Activated CD4-positive, CD25-positive, alpha-beta regulatory T cell treated with anti-CD3 and anti-CD28 coated beads, Interleukin-2, amount 50 U/mL, for 72 hours (primary cell): ENCODE measurements around the gene ATG4C.

Experiments
- DNase-seq: peaks from one replicate; pipeline ENCODE4 v3.0.0; 2021

Gene ATG4C

GRCh38 chr1:62905872-62906271 lies 121.9 kb downstream of the ATG4C start:
- no peak for DNase-seq

DNA sequence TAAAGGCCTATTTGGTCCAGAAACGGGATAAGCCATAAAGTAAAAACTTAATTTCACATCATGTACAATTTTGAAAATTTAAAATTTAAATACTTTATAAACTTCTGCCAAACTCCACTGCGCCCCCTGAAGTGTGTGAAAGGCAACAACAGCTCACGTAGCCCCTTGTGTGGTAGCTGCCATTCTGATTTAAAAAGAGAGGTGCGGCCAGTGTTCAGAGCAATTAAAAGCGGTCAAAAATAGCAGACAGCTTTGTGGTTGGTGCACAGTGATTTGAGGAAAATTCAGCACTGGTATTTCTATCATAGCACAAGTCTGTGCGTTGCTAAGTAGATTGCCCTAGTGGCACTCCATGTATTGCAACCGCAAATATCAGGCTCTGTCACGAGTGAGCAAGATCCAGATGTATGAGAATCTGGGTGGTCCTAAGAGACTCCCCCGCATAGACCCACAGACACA lies 122.5 kb downstream of the ATG4C start:
- no peak for DNase-seq

GRCh38 chr1:62908168-62908695 lies 124.3 kb downstream of the ATG4C start:
- DNase-seq: no peak

DNA sequence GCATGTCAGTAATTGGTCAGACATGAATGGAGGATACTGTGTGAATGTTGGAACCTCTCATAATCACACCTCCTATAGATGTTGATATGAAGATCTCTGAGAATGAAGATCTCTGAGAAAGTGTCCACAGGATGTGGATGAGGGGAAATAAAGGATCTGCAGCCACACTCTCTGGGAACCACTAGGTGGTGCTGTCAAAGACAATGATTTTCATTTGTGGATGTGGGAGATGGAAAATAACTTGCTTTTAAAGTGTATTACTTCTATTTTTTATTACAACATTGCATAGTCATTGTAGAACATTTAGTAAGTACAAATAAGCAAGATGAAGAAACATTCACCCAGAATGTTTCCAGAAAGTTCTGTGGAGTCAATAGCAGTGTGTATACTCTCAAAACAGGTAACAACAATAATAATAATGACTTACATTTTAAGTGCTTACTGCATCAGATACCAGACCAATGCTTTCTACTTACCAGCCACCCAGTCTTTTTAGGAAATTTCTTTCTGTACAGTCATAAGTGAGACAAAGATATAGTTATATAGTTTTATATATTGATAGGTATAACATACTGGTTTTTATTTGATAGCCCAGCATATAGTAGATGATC lies 128.2 kb downstream of the ATG4C start:
- DNase-seq: no peak
